Measurements from ENCODE around the gene MED13. TPM values are rescaled to one million over a fixed set of nuclear protein-coding genes. Genes with fewer than 3 reads are reported as not detected.

The MED13 gene
- total RNA-seq, 4 donors from 2014 or later, result 54.2 to 83.6 (median 61.8) TPM

GRCh38 chr17:61967729-61968128 is 97.3 kb downstream of the MED13 start:
- 94 to 95% methylated on average over 2 of the region's 2 CpGs for WGBS, 2 donors
- intact Hi-C loops (cut with DNase I; ENCODE audit: low total_unique reads), result no loop called here

GRCh38 chr17:61966191-61966590 is 98.9 kb downstream of the MED13 start:
- intact Hi-C loops (cut with DNase I; ENCODE audit: low total_unique reads), result no loop called here
- H3K4me3 ChIP-seq (ENCODE audit: low read depth, poor library complexity, severe bottlenecking), result no peak overlapping the region
- no peak for DNase-seq (ENCODE audit: low spot score in 2 of 2)
- no peak for TF ChIP-seq CTCF (IDR thresholded peaks at IDR 0.05)
- TF ChIP-seq POLR2A (IDR thresholded peaks at IDR 0.05), result no peak
- 0% methylated on average over 1 of the region's 1 CpG for WGBS, 2 donors

More at GRCh38 chr17:61967729-61968128, 97.3 kb downstream of the MED13 start:
- DNase-seq (ENCODE audit: low spot score in 2 of 2), result no peak
- H3K4me3 ChIP-seq (ENCODE audit: low read depth, poor library complexity, severe bottlenecking), result no peak overlapping the region
- TF ChIP-seq POLR2A (IDR thresholded peaks at IDR 0.05) (no peak), CTCF (IDR thresholded peaks at IDR 0.05) (no peak)

- no peak for DNase-seq (ENCODE audit: low spot score in 2 of 2)
- 82 to 90% methylated on average over 4 of the region's 4 CpGs for WGBS, 2 donors
- no peak for TF ChIP-seq CTCF (IDR thresholded peaks at IDR 0.05)
- intact Hi-C loops (cut with DNase I; ENCODE audit: low total_unique reads), result no loop called here
- H3K4me3 ChIP-seq (ENCODE audit: low read depth, poor library complexity, severe bottlenecking), result no peak overlapping the region
These were observed 109.5 kb downstream of the MED13 start for GRCh38 chr17:61955619-61956018.

GRCh38 chr17:61947367-61948078 is 117.6 kb downstream of the MED13 start:
- intact Hi-C loops (cut with DNase I; ENCODE audit: low total_unique reads), result no loop called here
- 88% methylated on average over 3 of the region's 3 CpGs for WGBS, 2 donors
- TF ChIP-seq POLR2A (IDR thresholded peaks at IDR 0.05), result no peak
- TF ChIP-seq CTCF (IDR thresholded peaks at IDR 0.05), result no peak
- no peak for DNase-seq (ENCODE audit: low spot score in 2 of 2)
- no peak overlapping the region for H3K4me3 ChIP-seq (ENCODE audit: low read depth, poor library complexity, severe bottlenecking)

GRCh38 chr17:61946359-61946758 is 118.7 kb downstream of the MED13 start:
- DNase-seq (ENCODE audit: low spot score in 2 of 2), result no peak
- 76 to 87% methylated on average over 2 of the region's 2 CpGs for WGBS, 2 donors
- intact Hi-C loops (cut with DNase I; ENCODE audit: low total_unique reads), result no loop called here
- no peak overlapping the region for H3K4me3 ChIP-seq (ENCODE audit: low read depth, poor library complexity, severe bottlenecking)
- TF ChIP-seq CTCF (IDR thresholded peaks at IDR 0.05), result no peak

GRCh38 chr17:61943117-61943516 is 122.0 kb downstream of the MED13 start:
- H3K4me3 ChIP-seq (ENCODE audit: low read depth, poor library complexity, severe bottlenecking), result no peak overlapping the region
- no peak for DNase-seq (ENCODE audit: low spot score in 2 of 2)
- intact Hi-C loops (cut with DNase I; ENCODE audit: low total_unique reads), result loop anchor here (5.0 kb wide), 1 partner anchor 921 kb away; no protein-coding TSS in a partner anchor
- TF ChIP-seq POLR2A (IDR thresholded peaks at IDR 0.05) (no peak), CTCF (IDR thresholded peaks at IDR 0.05) (no peak)
- WGBS, 2 donors, result 94 to 98% methylated on average over 1 of the region's 1 CpG
